ENCODE results near the gene S100A7A.

S100A7A gene

GRCh38 chr1:153415850-153416570, at the start of gene S100A7A:
TSS of gene S100A7A (plus strand) at chr1:153416520. CDS start at chr1:153418083, 1,563 bp downstream.
- DNase-seq (ENCODE audit: low spot score) = no peak

- DNase-seq (ENCODE audit: low spot score) = no peak
These were observed 49.2 kb upstream of the S100A7A start for GRCh38 chr1:153367090-153367489.

GRCh38 chr1:153368495-153368894, 47.8 kb upstream of the S100A7A start:
- no peak for DNase-seq (ENCODE audit: low spot score)

GRCh38 chr1:153370146-153370545, 46.2 kb upstream of the S100A7A start:
- no peak for DNase-seq (ENCODE audit: low spot score)

GRCh38 chr1:153371231-153371630, 45.1 kb upstream of the S100A7A start:
- DNase-seq (ENCODE audit: low spot score) = no peak

- DNase-seq (ENCODE audit: low spot score) = no peak
These were observed 43.7 kb upstream of the S100A7A start for GRCh38 chr1:153372571-153372970.

- DNase-seq (ENCODE audit: low spot score) = no peak
These were observed 42.2 kb upstream of the S100A7A start for GRCh38 chr1:153374071-153374470.

GRCh38 chr1:153375511-153375910, 40.8 kb upstream of the S100A7A start, which contains the start of gene S100A12:
TSS of gene S100A12 (minus strand) at chr1:153375621. CDS start at chr1:153374592, 1,029 bp downstream.
- DNase-seq (ENCODE audit: low spot score) = no peak

- no peak for DNase-seq (ENCODE audit: low spot score)
These were observed 36.7 kb upstream of the S100A7A start for GRCh38 chr1:153379591-153379990.

- no peak for DNase-seq (ENCODE audit: low spot score)
These were observed 35.6 kb upstream of the S100A7A start for GRCh38 chr1:153380711-153381110.

GRCh38 chr1:153384958-153385580, 31.3 kb upstream of the S100A7A start:
- no peak for DNase-seq (ENCODE audit: low spot score)

GRCh38 chr1:153386500-153386901, 29.8 kb upstream of the S100A7A start:
- no peak for DNase-seq (ENCODE audit: low spot score)

- DNase-seq (ENCODE audit: low spot score) = no peak
These were observed 29.3 kb upstream of the S100A7A start for GRCh38 chr1:153387001-153387400.

- no peak for DNase-seq (ENCODE audit: low spot score)
These were observed 28.5 kb upstream of the S100A7A start for GRCh38 chr1:153387785-153388184.

GRCh38 chr1:153389401-153389800, 26.9 kb upstream of the S100A7A start:
- no peak for DNase-seq (ENCODE audit: low spot score)

GRCh38 chr1:153389973-153390879, 26.1 kb upstream of the S100A7A start:
- no peak for DNase-seq (ENCODE audit: low spot score)

- DNase-seq (ENCODE audit: low spot score) = no peak
These were observed 25.2 kb upstream of the S100A7A start, which contains the start of gene S100A8 for GRCh38 chr1:153390938-153391710. TSS of gene S100A8 (minus strand) at chr1:153391073. CDS start at chr1:153390535, 538 bp downstream.

GRCh38 chr1:153392258-153392657, 24.1 kb upstream of the S100A7A start:
- no peak for DNase-seq (ENCODE audit: low spot score)

GRCh38 chr1:153392822-153393221, 23.5 kb upstream of the S100A7A start:
- no peak for DNase-seq (ENCODE audit: low spot score)

GRCh38 chr1:153393926-153394325, 22.4 kb upstream of the S100A7A start:
- DNase-seq (ENCODE audit: low spot score) = no peak

- DNase-seq (ENCODE audit: low spot score) = no peak
These were observed 21.9 kb upstream of the S100A7A start for GRCh38 chr1:153394391-153394790.

Measured in germinal center (tissue), 1 donor.